HG03064 (cell line): ENCODE data around the gene NLRX1.
"Not testable (repeated sequence)": the region's sequence is repeated elsewhere in the genome, so short reads cannot be mapped to it uniquely, and the experiment has no call there.

Experiments used
- ATAC-seq: cut with Tn5 transposase; IDR thresholded peaks from one replicate; pipeline ENCODE4 v1.9.1; 2021; ENCODE audit warnings: low read depth; ENCODE audit not compliant: unreplicated experiment

Gene NLRX1

GRCh38 chr11:119153049-119153818 is 15.3 kb upstream of the NLRX1 start:
- ATAC-seq = no peak

GRCh38 chr11:119154178-119154577 is 14.3 kb upstream of the NLRX1 start:
- no peak for ATAC-seq

GRCh38 chr11:119155733-119156492 is 12.6 kb upstream of the NLRX1 start:
- no peak for ATAC-seq

GRCh38 chr11:119156496-119156895 is 12.0 kb upstream of the NLRX1 start:
- no peak for ATAC-seq

- ATAC-seq = no peak
Observed at GRCh38 chr11:119157063-119157462, 11.5 kb upstream of the NLRX1 start.

- ATAC-seq = no peak
Observed at GRCh38 chr11:119158467-119158866, 10.1 kb upstream of the NLRX1 start.

GRCh38 chr11:119160151-119160550 is 8.4 kb upstream of the NLRX1 start:
- ATAC-seq = no peak

GRCh38 chr11:119161871-119162270 is 6.7 kb upstream of the NLRX1 start:
- ATAC-seq = no peak

- ATAC-seq = no peak
Observed at GRCh38 chr11:119166368-119167076, 2.0 kb upstream of the NLRX1 start.

- ATAC-seq = not testable (repeated sequence)
Observed at GRCh38 chr11:119167077-119167458, 1.5 kb upstream of the NLRX1 start.

- ATAC-seq = no peak
Observed at GRCh38 chr11:119167933-119168332, 592 bp upstream of the NLRX1 start.

- ATAC-seq = no peak
Observed at GRCh38 chr11:119169282-119169719, 776 bp downstream of the NLRX1 start.

- ATAC-seq = no peak
Observed at GRCh38 chr11:119172513-119172912, 4.0 kb downstream of the NLRX1 start.

GRCh38 chr11:119173453-119173852 is 4.9 kb downstream of the NLRX1 start:
- no peak for ATAC-seq

- ATAC-seq = no peak
Observed at GRCh38 chr11:119175493-119176077, 7.1 kb downstream of the NLRX1 start.

- ATAC-seq = no peak
Observed at GRCh38 chr11:119178166-119178680, 9.7 kb downstream of the NLRX1 start.

- ATAC-seq = no peak
Observed at GRCh38 chr11:119179342-119179741, 10.8 kb downstream of the NLRX1 start.

- no peak for ATAC-seq
Observed at GRCh38 chr11:119179983-119180382, 11.5 kb downstream of the NLRX1 start.

- no peak for ATAC-seq
Observed at GRCh38 chr11:119180729-119181676, 12.5 kb downstream of the NLRX1 start.
